Ectodermal cell (in vitro differentiated cells): ENCODE measurements around the gene ATXN1L. TPM values are rescaled to one million over a fixed set of nuclear protein-coding genes. Genes with fewer than 3 reads are reported as not detected.
"Not testable (repeated sequence)": the region's sequence is repeated elsewhere in the genome, so short reads cannot be mapped to it uniquely, and the experiment has no call there.

Source experiments
- H3K27ac ChIP-seq: 2 replicates; pipeline ENCODE4 v1.7.0; 2013; ENCODE audit warnings: mild to moderate bottlenecking, low read depth, low read length; ENCODE audit not compliant: insufficient read depth, poor library complexity, severe bottlenecking
- H3K27me3 ChIP-seq: 2 replicates; pipeline ENCODE4 v1.7.0; 2013; ENCODE audit warnings: mild to moderate bottlenecking, low read length; ENCODE audit not compliant: insufficient read depth, control insufficient read depth, poor library complexity, severe bottlenecking
- H3K36me3 ChIP-seq: one replicate; pipeline ENCODE4 v1.7.0; 2013; ENCODE audit warnings: low read length; ENCODE audit not compliant: control insufficient read depth, insufficient read depth
- H3K4me1 ChIP-seq: one replicate; pipeline ENCODE4 v1.7.0; 2013; ENCODE audit warnings: low read length; ENCODE audit not compliant: control insufficient read depth, insufficient read depth
- H3K4me3 ChIP-seq: 2 replicates; pipeline ENCODE4 v1.7.0; 2013; ENCODE audit warnings: low read depth, low read length, control low read depth; ENCODE audit not compliant: insufficient read depth
- H3K9me3 ChIP-seq: 2 replicates; pipeline ENCODE4 v1.7.0; 2013; ENCODE audit warnings: mild to moderate bottlenecking, low read length, moderate library complexity; ENCODE audit not compliant: control insufficient read depth
- whole genome bisulfite sequencing, 2 experiments: methylation state at CpG; one replicate each; pipeline ENCODE4 v1.1.7; 2013; ENCODE audit warnings: missing lambda C conversion rate in 2 of 2; 5-methylcytosine and 5-hydroxymethylcytosine counted together
- polyA plus RNA-seq, 4 experiments: library from polyadenylated mRNA; stranded (reverse); fragments of 50-300 nt; gene quantifications; one replicate each; pipeline ENCODE4 v1.2.3, GENCODE V29; 2013

The ATXN1L gene, protein sequence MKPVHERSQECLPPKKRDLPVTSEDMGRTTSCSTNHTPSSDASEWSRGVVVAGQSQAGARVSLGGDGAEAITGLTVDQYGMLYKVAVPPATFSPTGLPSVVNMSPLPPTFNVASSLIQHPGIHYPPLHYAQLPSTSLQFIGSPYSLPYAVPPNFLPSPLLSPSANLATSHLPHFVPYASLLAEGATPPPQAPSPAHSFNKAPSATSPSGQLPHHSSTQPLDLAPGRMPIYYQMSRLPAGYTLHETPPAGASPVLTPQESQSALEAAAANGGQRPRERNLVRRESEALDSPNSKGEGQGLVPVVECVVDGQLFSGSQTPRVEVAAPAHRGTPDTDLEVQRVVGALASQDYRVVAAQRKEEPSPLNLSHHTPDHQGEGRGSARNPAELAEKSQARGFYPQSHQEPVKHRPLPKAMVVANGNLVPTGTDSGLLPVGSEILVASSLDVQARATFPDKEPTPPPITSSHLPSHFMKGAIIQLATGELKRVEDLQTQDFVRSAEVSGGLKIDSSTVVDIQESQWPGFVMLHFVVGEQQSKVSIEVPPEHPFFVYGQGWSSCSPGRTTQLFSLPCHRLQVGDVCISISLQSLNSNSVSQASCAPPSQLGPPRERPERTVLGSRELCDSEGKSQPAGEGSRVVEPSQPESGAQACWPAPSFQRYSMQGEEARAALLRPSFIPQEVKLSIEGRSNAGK
- polyA plus RNA-seq (2013, experiment 1 of 4), result 24.9 TPM
- polyA plus RNA-seq (2013, experiment 2 of 4), result 28.9 TPM
- polyA plus RNA-seq (2013, experiment 3 of 4), result 17.4 TPM
- polyA plus RNA-seq (2013, experiment 4 of 4), result 20.2 TPM

DNA sequence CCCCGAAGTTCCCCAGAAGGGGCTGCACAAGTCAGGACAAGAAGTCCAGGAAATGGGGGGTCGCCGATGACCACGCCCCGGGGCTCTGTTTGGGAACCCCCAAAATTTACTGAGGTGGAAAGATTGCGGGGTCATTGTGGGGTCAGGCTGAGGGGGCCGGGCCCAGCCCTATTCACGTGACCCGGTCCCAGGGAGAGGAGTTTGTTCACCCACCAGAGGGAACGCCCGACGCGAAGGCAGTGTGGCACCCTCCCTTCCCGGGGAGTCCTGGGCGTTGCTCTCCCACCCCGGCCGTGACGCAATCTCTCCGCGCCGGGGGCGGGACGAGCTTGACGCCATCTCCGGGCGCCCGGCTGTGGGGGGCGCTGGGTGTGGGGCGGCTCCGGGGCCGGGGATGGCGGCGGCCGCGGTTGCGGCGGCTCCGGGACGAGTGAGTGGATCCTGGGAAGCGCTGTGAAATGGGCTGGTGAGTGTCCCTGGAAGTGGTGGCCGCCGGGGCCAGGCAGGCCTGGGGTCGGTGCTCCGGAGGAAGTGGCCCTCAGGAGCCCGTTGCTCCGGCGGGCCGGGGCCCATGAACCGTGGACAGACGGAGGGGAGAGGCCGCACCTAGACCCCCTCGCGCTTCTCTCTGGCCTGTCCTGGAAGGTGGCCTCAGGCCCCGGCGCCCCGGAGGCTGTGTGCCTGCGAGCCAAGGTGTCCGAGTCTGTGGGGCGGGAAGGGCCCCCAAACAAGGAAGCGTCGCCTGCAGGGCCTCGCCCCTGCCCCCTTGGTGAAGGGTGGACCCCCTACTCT is at the start of gene ATXN1L:
TSS of gene ATXN1L (plus strand) at position 338 of the 792 bp plus-strand sequence. CDS start 3,765 bp downstream, outside the sequence.
- Histone ChIP-seq H3K4me1 (peaks cover 4% of the 10 kb centered on the region), H3K36me3 (peaks cover 11% of the 10 kb centered on the region), H3K27ac (peak within 1 kb of the TSS; percentile 10), H3K27me3 (no peaks in the 10 kb centered on the region), H3K4me3 (peak within 1 kb of the TSS; percentile 98), H3K9me3 (no peaks in the 10 kb centered on the region)
- WGBS, 2 experiments, result 1% methylated on average over 62 of the region's 62 CpGs

DNA sequence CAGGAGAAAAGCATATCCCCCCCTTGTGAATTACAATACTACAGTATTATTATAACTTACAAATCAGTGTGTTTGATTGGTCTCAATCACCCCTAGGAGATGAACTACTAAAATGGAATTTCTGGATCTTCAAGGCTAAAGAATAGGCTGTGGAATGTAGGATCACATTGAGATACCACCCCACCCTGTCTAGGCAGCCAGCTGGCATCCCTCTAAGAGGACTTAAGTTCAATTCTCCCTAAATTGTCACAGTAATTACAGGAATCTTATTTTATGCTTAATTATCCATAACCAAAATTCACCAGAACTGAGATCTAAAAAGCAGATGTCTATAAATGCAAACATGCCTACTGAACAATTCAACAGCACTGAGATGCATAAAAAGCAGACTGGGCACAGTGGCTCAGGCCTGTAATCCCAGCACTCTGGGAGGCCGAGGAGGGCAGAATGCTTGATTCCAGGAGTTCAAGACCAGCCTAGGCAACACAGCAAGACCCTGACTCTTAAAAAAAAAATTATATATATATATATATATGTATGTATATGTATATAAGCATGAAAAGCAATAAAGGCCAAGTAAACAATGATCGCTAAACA is 49.2 kb upstream of the ATXN1L start:
- Histone ChIP-seq H3K27ac (no peak overlapping the region), H3K4me1 (no peaks in the 10 kb centered on the region), H3K27me3 (no peaks in the 10 kb centered on the region), H3K9me3 (no peaks in the 10 kb centered on the region), H3K36me3 (no peaks in the 10 kb centered on the region), H3K4me3 (no peak overlapping the region)
- WGBS, 2 experiments, result 96 to 100% methylated on average over 2 of the region's 2 CpGs

DNA sequence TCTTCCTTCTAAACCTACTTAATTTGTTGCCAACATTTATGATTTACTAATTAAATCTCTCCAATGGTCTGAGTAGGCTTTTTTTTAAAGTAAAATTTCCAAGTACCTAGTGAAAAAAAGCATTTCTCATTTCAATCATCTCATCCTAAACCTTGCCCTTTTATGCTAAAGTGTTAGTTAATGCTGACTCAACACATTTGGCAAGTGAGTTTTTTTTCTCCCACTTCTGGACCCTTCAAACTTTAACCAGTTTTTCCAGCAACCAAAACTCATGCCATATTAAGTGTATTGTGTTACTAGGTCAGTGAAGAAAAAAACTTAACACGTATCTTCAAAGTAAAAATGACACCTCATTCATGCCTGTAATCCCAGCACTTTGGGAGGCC is 42.5 kb upstream of the ATXN1L start:
- Histone ChIP-seq H3K9me3 (no peaks in the 10 kb centered on the region), H3K4me3 (no peak overlapping the region), H3K4me1 (no peaks in the 10 kb centered on the region), H3K27ac (no peak overlapping the region), H3K27me3 (no peaks in the 10 kb centered on the region), H3K36me3 (no peaks in the 10 kb centered on the region)
- 85 to 93% methylated on average over 1 of the region's 1 CpG for WGBS, 2 experiments

DNA sequence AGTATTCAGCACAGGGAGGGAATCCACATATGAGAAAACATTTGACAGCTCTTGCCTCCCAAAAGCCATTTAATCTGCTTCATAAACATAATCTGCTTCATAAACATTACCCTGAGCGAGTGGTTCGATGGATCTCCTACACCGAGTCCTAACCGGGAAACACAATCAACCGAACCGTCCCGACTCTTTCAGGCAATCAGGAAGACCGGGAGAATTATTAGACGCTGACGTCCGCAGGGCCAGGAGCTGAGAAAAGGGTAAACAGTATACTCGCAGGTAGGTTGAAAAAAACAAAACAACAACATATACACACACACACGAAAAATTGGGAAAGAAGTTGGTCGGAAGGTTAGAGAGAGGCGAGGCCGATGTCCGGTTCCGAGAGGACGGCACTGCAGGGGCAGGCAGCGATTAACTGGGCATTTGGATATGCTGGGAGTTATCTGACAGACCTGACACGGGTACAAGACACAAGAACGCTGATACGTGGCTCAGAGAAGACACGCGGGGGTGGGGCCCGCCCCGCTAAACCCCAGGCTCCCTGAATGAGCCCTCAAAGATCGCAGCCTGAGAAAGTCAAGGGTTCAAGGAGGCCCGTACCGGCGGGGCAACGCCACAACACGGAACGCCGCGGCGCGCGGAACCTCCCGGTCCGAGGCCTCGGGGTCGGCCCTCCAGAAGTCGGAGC is 37.7 kb upstream of the ATXN1L start:
- H3K9me3 ChIP-seq, result no peaks in the 10 kb centered on the region
- H3K4me1 ChIP-seq, result no peaks in the 10 kb centered on the region
- H3K27me3 ChIP-seq, result no peaks in the 10 kb centered on the region
- 1% methylated on average over 43 to 44 of the region's 44 CpGs for WGBS, 2 experiments
- no peaks in the 10 kb centered on the region for H3K36me3 ChIP-seq
- peak overlapping the region; percentile 81 for H3K4me3 ChIP-seq
- peak overlapping the region; percentile 99 for H3K27ac ChIP-seq

DNA sequence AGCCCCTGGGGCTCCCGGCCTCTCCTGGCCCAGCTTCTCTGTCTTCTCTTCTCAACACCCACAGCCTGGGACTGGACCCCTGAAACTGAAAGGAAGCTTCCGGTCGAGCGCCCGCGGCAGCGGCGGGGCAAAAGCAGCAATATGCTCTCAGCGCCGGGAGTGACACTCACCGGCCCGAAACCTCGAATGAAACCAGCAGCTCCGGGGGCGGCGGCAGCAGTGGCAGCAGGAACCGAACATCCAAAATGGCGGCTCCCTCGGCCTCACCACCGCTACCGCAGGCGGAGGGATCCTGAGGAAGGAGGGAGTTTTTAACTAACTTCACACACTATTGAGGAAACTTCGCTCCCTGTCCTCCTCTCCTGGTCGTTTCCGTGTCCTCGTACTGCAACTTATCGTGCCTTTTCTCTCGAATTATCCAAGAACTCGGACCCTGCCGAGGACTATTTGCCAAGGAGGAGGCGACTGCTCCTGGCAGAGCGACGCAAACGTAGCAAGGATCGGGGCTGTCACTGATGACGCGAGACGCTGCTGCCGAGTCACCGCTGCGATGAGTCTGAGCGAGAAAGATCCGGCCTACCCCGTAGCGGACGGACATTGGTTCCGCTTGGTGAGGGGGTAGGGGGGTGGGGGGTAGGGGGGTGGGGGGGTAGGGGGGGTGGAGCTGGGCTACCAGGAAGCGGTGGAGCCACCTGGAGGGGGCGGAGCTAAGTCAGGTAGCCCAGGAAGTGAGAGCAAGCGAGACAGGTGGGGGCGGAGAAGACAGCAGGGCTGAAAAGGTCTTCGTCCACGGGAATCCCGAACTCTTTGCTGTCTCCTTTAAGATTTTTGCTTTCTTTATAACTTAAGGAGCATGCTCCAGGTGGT is 37.0 kb upstream of the ATXN1L start, which contains the start of gene AP1G1:
TSS of gene AP1G1 (minus strand) at position 242 of the 867 bp plus-strand sequence. CDS start 19,355 bp downstream, outside the sequence.
- H3K4me3 ChIP-seq, result peak within 1 kb of the TSS; percentile 81
- no peaks in the 10 kb centered on the region for H3K36me3 ChIP-seq
- H3K27me3 ChIP-seq, result no peaks in the 10 kb centered on the region
- peak within 1 kb of the TSS; percentile 99 for H3K27ac ChIP-seq
- no peaks in the 10 kb centered on the region for H3K9me3 ChIP-seq
- WGBS, 2 experiments, result 0 to 1% methylated on average over 48 to 50 of the region's 54 CpGs
- H3K4me1 ChIP-seq, result no peaks in the 10 kb centered on the region

DNA sequence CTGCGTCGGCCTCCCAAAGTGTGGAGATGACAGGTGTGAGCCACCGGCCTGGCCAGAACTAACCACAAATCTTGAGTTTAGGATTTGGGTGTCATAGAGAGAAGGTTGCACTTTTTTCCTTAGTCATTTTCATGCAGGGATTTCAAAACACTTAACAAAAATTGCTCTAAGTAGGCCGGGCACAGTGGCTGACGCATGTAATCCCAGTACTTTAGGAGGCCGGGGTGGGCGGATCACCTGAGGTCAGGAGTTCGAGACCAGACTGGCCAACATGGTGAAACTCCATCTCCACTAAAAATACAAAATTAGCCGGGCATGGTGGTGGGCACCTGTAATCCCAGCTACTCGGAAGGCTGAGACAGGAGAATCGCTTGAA is 35.6 kb upstream of the ATXN1L start:
- not testable (repeated sequence) for H3K4me3 ChIP-seq, H3K27ac ChIP-seq, H3K27me3 ChIP-seq, H3K4me1 ChIP-seq, H3K36me3 ChIP-seq, H3K9me3 ChIP-seq
- WGBS, 2 experiments, result 91 to 95% methylated on average over 11 of the region's 11 CpGs

DNA sequence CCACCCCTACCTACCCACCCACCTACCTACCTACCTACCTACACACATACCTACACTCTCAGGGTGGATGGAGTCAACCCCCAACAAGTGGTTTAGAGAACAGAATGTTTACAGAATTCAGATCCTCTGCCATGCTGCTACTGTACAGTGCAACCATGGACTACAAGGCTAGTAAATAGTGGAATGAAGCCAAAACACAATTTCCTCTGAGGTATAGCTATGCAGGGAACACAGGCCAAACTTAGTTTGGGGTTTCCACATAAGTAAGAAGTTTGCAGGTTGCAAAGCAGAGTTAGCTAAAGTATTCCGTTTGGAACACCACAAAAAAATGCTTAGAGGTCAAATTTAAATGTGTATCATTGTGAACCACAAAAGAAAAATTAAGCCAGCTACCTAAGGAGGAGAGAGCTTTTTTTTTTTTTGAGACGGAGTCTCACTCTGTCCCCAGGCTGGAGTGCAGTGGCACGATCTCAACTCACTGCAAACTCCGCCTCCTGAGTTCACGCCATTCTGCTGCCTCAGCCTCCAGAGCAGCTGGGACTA is 34.4 kb upstream of the ATXN1L start:
- Histone ChIP-seq H3K27ac (no peak overlapping the region), H3K36me3 (no peaks in the 10 kb centered on the region), H3K9me3 (no peaks in the 10 kb centered on the region), H3K4me3 (no peak overlapping the region), H3K27me3 (no peaks in the 10 kb centered on the region), H3K4me1 (no peaks in the 10 kb centered on the region)
- WGBS, 2 experiments, result 79 to 91% methylated on average over 5 of the region's 5 CpGs

DNA sequence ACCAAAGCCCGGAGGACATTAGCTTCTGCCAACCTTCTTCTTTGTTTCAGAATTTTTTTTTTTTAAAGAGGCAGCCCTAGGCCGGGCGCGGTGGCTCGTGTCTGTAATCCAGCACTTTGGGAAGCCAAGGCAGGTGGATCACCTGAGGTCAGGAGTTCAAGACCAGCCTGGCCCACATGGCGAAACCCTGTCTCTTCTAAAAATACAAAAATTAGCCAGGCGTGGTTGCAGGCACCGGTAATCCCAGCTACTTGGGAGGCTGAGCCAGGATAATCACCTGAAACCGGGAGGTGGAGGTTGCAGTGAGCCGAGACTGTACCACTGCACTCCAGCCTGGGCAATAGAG is 28.6 kb upstream of the ATXN1L start:
- H3K9me3 ChIP-seq, H3K36me3 ChIP-seq, H3K27me3 ChIP-seq, H3K27ac ChIP-seq, H3K4me1 ChIP-seq, H3K4me3 ChIP-seq: not testable (repeated sequence)
- WGBS, 2 experiments, result 86 to 90% methylated on average over 10 of the region's 10 CpGs
